GM18861 (cell line): ENCODE results near the gene COL23A1.

ENCODE experiments used
- ATAC-seq: cut with Tn5 transposase; IDR thresholded peaks from one replicate; pipeline ENCODE4 v1.9.1; 2021; ENCODE audit not compliant: unreplicated experiment

COL23A1 gene

GRCh38 chr5:178478370-178478769 lies 111.8 kb downstream of the COL23A1 start:
- ATAC-seq = no peak

- ATAC-seq = no peak
Observed at GRCh38 chr5:178477802-178478201, 112.4 kb downstream of the COL23A1 start.

DNA sequence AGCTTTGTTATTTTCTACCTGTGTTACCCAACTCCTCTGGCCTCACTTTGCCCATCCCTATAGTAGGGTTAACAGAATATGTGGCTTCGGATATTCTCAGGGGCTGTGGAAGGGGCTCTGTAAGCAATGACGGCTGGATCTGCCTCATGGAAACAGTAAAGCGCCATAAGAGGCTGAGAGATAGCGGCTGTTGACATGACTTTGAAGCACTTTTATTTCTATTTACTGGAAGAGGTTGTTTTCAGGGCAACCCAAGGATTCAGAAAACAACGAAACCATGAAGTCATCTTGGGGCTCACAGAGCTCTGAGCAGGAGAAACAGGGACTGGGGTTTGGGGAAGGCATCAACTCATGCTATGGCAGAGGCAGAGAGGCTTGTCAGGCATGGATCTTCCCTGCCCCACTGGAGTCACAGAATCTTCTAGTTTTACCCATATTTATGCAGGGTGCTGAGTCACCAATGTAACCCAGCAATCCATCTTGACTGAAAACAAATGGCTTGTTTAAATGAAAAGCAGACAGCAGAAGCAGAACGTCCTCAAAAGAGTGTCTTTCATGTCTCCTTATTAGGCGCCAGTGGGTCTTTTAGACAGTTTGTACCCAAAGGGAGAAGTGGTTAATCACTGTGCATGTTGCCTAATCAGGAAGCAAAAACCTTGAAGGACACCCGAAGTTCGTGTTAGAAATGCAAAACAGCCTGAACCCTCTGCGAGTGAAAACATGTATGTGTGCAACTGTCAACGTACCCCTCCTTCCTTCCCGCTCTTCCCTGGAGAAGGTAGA lies 113.0 kb downstream of the COL23A1 start:
- ATAC-seq = no peak

DNA sequence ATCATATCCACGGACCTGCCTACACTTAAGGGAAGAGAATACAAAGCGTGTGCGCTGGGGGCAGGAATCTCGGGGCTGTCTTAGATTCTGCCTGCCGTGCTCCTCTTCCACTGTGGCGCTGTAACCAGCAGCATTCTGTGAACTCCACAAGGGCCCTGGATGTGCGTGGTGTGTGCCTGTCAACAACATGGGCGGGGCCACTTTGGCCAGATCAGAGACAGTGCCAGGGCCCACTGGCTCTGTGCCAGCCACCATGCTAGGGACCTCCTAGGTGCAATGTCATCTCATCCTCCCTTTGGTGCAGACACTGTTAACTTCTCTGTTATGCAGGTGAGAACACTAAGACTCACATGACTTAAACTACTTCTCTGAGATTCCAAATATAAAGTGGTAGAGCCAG lies 113.7 kb downstream of the COL23A1 start:
- no peak for ATAC-seq

DNA sequence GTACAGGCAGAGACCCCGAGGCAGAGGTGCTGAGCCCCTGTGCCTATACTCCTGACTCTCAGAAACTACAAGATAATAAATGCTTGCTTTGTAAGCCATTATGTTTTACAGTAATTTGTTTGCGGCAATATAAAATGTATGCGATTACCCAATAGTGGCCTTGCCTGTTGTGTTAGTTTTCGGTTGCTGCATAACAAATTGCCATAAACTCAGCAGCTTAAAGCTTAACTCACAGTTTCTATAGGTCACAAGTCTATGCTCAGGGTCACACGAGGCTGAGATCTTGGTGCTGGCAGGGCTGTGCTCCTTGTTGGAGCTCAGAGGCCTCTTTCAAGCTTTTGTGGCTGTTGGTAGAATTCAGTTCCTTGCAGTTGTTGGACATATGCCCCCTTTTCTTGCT lies 114.8 kb downstream of the COL23A1 start:
- no peak for ATAC-seq

DNA sequence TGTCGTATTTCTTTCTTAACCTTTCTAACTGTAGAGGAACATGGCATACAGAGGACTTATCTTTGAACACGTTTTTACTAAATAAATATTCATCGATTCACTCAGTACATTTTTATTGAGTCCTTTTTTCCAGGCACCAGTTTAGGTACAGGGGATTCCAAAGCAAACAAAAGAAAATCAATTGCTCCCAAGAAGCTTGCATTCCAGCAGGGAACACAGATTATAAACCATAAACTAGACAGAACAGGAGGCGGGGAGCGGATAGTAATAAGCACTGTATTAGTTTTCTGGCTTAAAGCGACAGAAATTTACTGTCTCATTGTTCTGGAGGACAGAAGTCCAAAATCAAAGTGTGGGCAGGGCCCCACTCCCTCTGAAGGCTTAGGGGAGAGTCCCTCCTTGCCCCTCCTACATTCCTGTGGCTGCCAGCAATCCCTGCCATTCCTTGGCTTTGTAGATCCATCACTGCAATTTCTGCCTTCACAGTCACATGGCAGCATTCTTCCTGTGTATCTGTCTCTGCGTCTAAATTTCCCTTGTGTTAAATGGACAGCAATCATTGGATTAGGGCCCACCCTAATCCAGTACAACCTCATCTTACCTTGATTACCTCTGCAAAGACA lies 115.5 kb downstream of the COL23A1 start:
- no peak for ATAC-seq

- no peak for ATAC-seq
Observed at GRCh38 chr5:178473854-178474253, 116.3 kb downstream of the COL23A1 start.

GRCh38 chr5:178472138-178472537 lies 118.1 kb downstream of the COL23A1 start:
- ATAC-seq = no peak

- ATAC-seq = no peak
Observed at GRCh38 chr5:178471711-178472110, 118.5 kb downstream of the COL23A1 start.

GRCh38 chr5:178470760-178471025 lies 119.5 kb downstream of the COL23A1 start:
- ATAC-seq = no peak

DNA sequence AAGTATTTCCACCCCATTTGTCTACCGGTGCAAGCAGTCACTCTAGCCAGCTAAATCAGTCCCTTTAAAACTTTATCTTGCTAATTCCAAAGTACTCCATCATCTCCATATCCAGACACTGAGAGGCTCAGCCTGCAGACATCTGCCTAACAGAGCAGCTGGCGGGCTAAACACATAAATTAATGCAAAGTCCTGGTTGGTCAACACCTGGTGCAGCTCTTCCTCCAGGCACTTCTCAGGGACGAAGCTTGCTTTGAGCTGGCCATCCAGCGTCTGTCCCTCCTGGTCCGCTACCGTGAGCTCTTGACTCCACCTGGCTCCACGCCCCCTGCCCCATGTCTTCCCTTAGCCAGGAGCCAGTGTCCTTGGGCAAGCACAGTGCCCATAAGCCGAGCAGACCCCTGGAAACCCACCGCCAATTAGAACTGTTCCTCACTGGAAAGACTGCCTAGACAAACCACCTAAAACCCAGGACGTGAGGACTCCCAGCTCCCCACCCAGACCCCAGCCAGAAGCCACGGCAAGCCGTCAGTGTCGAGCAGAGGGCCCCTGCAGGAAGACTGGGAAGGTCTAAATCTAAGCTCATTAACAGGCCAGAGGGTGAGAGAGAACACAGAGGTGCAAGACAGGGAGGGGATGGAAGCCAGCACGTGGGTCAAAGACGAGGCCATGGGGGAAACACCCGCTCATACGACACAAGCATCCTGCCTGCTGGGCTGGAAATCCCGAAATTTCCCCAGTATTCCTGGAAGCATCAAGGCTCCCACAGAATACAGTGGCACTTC lies 120.0 kb downstream of the COL23A1 start:
- ATAC-seq = no peak

GRCh38 chr5:178469011-178469974 lies 120.9 kb downstream of the COL23A1 start:
- ATAC-seq = no peak

- no peak for ATAC-seq
Observed at GRCh38 chr5:178468196-178468685, 122.0 kb downstream of the COL23A1 start.

- ATAC-seq = no peak
Observed at GRCh38 chr5:178467568-178468195, 122.5 kb downstream of the COL23A1 start.

DNA sequence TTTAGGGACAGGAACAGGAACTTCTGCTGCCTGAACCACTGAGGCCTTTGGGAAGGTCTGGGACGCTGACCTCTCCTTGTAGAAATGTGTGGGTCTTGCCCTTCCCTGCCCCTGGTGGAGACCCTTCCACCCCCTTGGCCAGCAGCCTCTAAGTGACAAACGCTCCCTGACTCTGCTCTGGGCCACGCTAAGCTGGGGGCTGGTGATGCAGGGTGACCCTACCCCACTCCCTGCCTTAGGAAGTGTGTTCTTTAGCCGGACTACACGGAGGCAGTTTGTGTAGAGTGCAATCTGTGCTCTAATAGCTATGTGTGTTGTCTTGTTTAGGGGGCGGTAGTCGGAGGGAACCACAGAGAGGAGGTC lies 123.0 kb downstream of the COL23A1 start:
- ATAC-seq = no peak

GRCh38 chr5:178466342-178466741 lies 123.9 kb downstream of the COL23A1 start:
- no peak for ATAC-seq

- ATAC-seq = no peak
Observed at GRCh38 chr5:178465861-178466288, 124.3 kb downstream of the COL23A1 start.

- ATAC-seq = no peak
Observed at GRCh38 chr5:178465228-178465860, 124.8 kb downstream of the COL23A1 start.

DNA sequence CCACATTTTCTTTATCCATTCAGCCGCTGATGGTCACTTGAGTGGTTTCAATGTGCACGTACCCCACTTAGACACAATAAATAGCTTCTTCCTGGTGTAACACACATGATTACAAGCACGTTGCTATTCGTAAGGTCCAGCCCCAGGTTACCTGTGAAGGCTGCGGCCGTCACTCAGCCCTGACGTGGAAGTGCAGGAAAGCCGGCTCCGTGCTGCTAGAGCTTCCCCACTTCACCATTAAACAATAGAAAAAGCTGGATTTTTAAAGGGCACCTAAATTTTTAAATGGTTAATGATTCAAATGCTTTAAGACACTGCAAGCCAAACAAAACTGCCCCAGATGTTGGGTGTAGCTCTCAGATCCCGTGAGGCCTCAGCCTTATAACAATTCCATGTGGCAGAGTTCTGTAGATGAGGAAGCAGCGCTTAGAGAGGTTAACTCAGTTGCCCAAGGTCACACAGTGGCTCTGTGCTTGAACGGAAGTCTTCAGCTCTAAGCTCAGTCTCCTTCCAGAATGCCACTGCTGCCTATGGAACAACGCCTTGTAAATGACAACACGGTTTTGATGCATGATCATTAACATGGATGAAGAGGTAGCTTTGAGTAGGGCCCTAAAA lies 125.7 kb downstream of the COL23A1 start:
- no peak for ATAC-seq
